HG03095 (cell line): ENCODE data around the gene EHD3.
"Not testable (repeated sequence)": the region's sequence is repeated elsewhere in the genome, so short reads cannot be mapped to it uniquely, and the experiment has no call there.

ENCODE experiments used
- ATAC-seq: cut with Tn5 transposase; IDR thresholded peaks from one replicate; pipeline ENCODE4 v1.9.1; 2021; ENCODE audit warnings: moderate library complexity; ENCODE audit not compliant: unreplicated experiment

Gene EHD3

GRCh38 chr2:31282634-31283033 lies 48.7 kb downstream of the EHD3 start:
- no peak for ATAC-seq

GRCh38 chr2:31283193-31283919 lies 49.4 kb downstream of the EHD3 start:
- ATAC-seq = not testable (repeated sequence)

- ATAC-seq = no peak
These were observed 50.2 kb downstream of the EHD3 start for GRCh38 chr2:31284107-31284506.

- no peak for ATAC-seq
These were observed 52.3 kb downstream of the EHD3 start for GRCh38 chr2:31286230-31286629.

- ATAC-seq = no peak
These were observed 53.1 kb downstream of the EHD3 start for GRCh38 chr2:31286961-31287550.

GRCh38 chr2:31287654-31288053 lies 53.7 kb downstream of the EHD3 start:
- ATAC-seq = no peak

GRCh38 chr2:31294196-31294595 lies 60.2 kb downstream of the EHD3 start:
- no peak for ATAC-seq

GRCh38 chr2:31296641-31297287 lies 62.8 kb downstream of the EHD3 start:
- no peak for ATAC-seq

- ATAC-seq = no peak
These were observed 63.8 kb downstream of the EHD3 start for GRCh38 chr2:31297751-31298150.

- ATAC-seq = no peak
These were observed 65.6 kb downstream of the EHD3 start for GRCh38 chr2:31299547-31299946.

GRCh38 chr2:31300309-31300708 lies 66.4 kb downstream of the EHD3 start:
- no peak for ATAC-seq

GRCh38 chr2:31302940-31303563 lies 69.1 kb downstream of the EHD3 start:
- no peak for ATAC-seq

- no peak for ATAC-seq
These were observed 70.9 kb downstream of the EHD3 start for GRCh38 chr2:31304816-31305215.

- ATAC-seq = no peak
These were observed 78.9 kb downstream of the EHD3 start for GRCh38 chr2:31312898-31313297.

- no peak for ATAC-seq
These were observed 80.8 kb downstream of the EHD3 start for GRCh38 chr2:31314761-31315160.

- ATAC-seq = no peak
These were observed 83.4 kb downstream of the EHD3 start for GRCh38 chr2:31317396-31317795.

- ATAC-seq = peak; percentile 77
These were observed 84.7 kb downstream of the EHD3 start for GRCh38 chr2:31318361-31319336.
